Measurements from ENCODE around the gene TM2D1. TPM values are rescaled to one million over a fixed set of nuclear protein-coding genes. Genes with fewer than 3 reads are reported as not detected.

TM2D1 gene
- total RNA-seq, 4 donors from 2014 or later, result 47.3 to 76.8 (median 49.5) TPM

GRCh38 chr1:61642475-61643232, 82.3 kb downstream of the TM2D1 start:
- ATAC-seq (ENCODE audit: low FRiP score) (no peak), DNase-seq (ENCODE audit: low spot score) (no peak)
- TF ChIP-seq CTCF (IDR thresholded peaks at IDR 0.05), result no peak

- TF ChIP-seq CTCF (IDR thresholded peaks at IDR 0.05), result no peak
- DNase-seq (ENCODE audit: low spot score) (peak; percentile 30), ATAC-seq (ENCODE audit: low FRiP score) (peak; percentile 84)
Measured at GRCh38 chr1:61641578-61642336, 83.2 kb downstream of the TM2D1 start.

- no peak for ATAC-seq (ENCODE audit: low FRiP score)
- no peak for DNase-seq (ENCODE audit: low spot score)
- no peak for TF ChIP-seq CTCF (IDR thresholded peaks at IDR 0.05)
Measured at GRCh38 chr1:61640531-61641530, 84.1 kb downstream of the TM2D1 start.

- TF ChIP-seq CTCF (IDR thresholded peaks at IDR 0.05), result no peak
- ATAC-seq (ENCODE audit: low FRiP score) (no peak), DNase-seq (ENCODE audit: low spot score) (no peak)
Measured at GRCh38 chr1:61639608-61640336, 85.2 kb downstream of the TM2D1 start.

- no peak for TF ChIP-seq CTCF (IDR thresholded peaks at IDR 0.05)
- DNase-seq (ENCODE audit: low spot score) (no peak), ATAC-seq (ENCODE audit: low FRiP score) (no peak)
Measured at GRCh38 chr1:61638911-61639605, 85.9 kb downstream of the TM2D1 start.

GRCh38 chr1:61638296-61638695, 86.6 kb downstream of the TM2D1 start:
- DNase-seq (ENCODE audit: low spot score), result no peak
- ATAC-seq (ENCODE audit: low FRiP score), result peak; percentile 60
- TF ChIP-seq CTCF (IDR thresholded peaks at IDR 0.05), result no peak
